ENCODE results near the gene BBX. TPM values are rescaled to one million over a fixed set of nuclear protein-coding genes. Genes with fewer than 3 reads are reported as not detected.

Gene BBX
- total and polyA plus RNA-seq, 2 of the 4 experiments (the other 2 are of a cell fraction) = 13.6 to 107 TPM

DNA sequence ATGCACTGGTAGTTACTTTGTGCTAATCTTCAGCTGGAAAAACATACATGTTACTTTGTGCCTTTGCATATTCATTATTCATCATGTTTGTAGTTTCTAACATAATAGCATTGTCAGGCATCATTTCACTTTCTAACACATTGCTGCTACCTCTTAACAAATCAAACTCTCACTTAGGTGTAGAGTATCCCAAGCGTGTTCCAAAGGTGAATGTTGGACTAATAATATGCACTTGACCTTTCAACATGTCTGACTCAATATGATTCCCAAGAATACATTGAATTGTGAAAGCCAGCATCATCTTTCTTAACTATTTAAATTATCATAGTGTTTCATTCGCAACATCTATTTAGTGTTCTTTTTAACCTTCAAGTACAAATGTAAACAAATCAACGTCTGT lies 211.6 kb downstream of the BBX start:
- no peaks in the 10 kb centered on the region for H3K9me3 ChIP-seq (ENCODE audit: control insufficient read depth, insufficient read depth, low read length)

More for the DNA sequence above, 211.6 kb downstream of the BBX start:
- Histone ChIP-seq H3K56ac (ENCODE audit: extremely low read depth, insufficient read depth, low read length) (no peak overlapping the region), H4K20me1 (ENCODE audit: insufficient read depth, low read length) (no peaks in the 10 kb centered on the region), H4K91ac (ENCODE audit: insufficient read depth, low read depth, low read length) (no peak overlapping the region), H2BK120ac (ENCODE audit: low read depth, low read length) (no peak overlapping the region), H2BK20ac (ENCODE audit: low read depth, low read length) (no peak overlapping the region), H2BK15ac (ENCODE audit: low read depth, low read length) (no peak overlapping the region), H3K4me3 (ENCODE audit: insufficient read depth, low read depth, low read length) (no peak overlapping the region), H4K5ac (ENCODE audit: low read depth, low read length) (no peak overlapping the region), H3K27ac (ENCODE audit: insufficient read depth, low read length) (no peak overlapping the region), H2AK5ac (ENCODE audit: low read depth, low read length) (no peak overlapping the region), H3K18ac (ENCODE audit: low read depth, low read length) (no peak overlapping the region), H3K36me3 (ENCODE audit: control insufficient read depth, insufficient read depth, low read length) (peaks cover 5% of the 10 kb centered on the region), H2BK5ac (ENCODE audit: low read depth, low read length, poor library complexity, severe bottlenecking) (no peak overlapping the region), H2AK9ac (replicated peaks; ENCODE audit: low read depth, low read length, poor library complexity) (no peak overlapping the region), H3K9me1 (ENCODE audit: insufficient read depth, low read length) (no peaks in the 10 kb centered on the region; the same call in 1 of the 2 replicates), H3K4ac (ENCODE audit: low read depth, low read length) (no peak overlapping the region), H3K9ac (ENCODE audit: low read depth, low read length) (no peak overlapping the region), H2AFZ (replicated peaks; ENCODE audit: low read length, poor library complexity) (no peak overlapping the region), H4K8ac (ENCODE audit: low read depth in 2 of 2, low read length in 2 of 2) (no peak overlapping the region), H3K79me1 (ENCODE audit: low read depth in 1 of 2, low read length in 2 of 2) (no peaks in the 10 kb centered on the region; a peak in 2 of 4 replicates), H3K14ac (replicated peaks; ENCODE audit: low read depth, low read length) (no peak overlapping the region), H3K4me1 (ENCODE audit: control insufficient read depth, insufficient read depth, low read length) (no peaks in the 10 kb centered on the region), H3K23ac (ENCODE audit: low read depth, low read length) (no peak overlapping the region), H3K27me3 (ENCODE audit: control insufficient read depth, insufficient read depth, low read length) (no peaks in the 10 kb centered on the region), H3K4me2 (ENCODE audit: low read depth, low read length) (no peak overlapping the region)
- no peak for ATAC-seq (ENCODE audit: low read depth)
- in situ Hi-C loops (cut with MboI; ENCODE audit: low sequenced_read_pairs) (loop anchor here (10.0 kb wide), 1 partner anchor 500 kb away; no protein-coding TSS in a partner anchor), dilution Hi-C loops (cut with HindIII; ENCODE audit: low sequenced_read_pairs, unreplicated experiment) (no loop called here), intact Hi-C loops (cut with micrococcal nuclease) (loop anchor here (10.0 kb wide), 1 partner anchor 300 kb away; no protein-coding TSS in a partner anchor)
- WGBS, 2 experiments (ENCODE audit: extremely low coverage in 2 of 2, insufficient read length in 1 of 2) = 33% methylated on average over 1 of the region's 3 CpGs; no CpG with 5 or more reads in 1 of the 2 experiments
- ChIA-PET POLR2A (ENCODE audit: unreplicated experiment) (no interaction called here), CTCF (interaction anchor here (0.6 kb wide), 1 partner anchor 48 kb away, joined by 3 read pairs; no protein-coding TSS in a partner anchor)
- no peak for DNase-seq
- BruUV-seq (replicated peaks) = no TSS peak
- TF ChIP-seq, protein P1, sequence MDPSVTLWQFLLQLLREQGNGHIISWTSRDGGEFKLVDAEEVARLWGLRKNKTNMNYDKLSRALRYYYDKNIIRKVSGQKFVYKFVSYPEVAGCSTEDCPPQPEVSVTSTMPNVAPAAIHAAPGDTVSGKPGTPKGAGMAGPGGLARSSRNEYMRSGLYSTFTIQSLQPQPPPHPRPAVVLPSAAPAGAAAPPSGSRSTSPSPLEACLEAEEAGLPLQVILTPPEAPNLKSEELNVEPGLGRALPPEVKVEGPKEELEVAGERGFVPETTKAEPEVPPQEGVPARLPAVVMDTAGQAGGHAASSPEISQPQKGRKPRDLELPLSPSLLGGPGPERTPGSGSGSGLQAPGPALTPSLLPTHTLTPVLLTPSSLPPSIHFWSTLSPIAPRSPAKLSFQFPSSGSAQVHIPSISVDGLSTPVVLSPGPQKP (IDR thresholded peaks at IDR 0.05; ENCODE audit: borderline replicate concordance, low read depth, low read length) = no peak
- no peak for TF ChIP-seq RFX5 (IDR thresholded peaks at IDR 0.05; ENCODE audit: low read depth, low read length)
- TF ChIP-seq POLR2A (IDR thresholded peaks at IDR 0.05; ENCODE audit: low read depth, low read length) = no peak
- TF ChIP-seq, protein P2, sequence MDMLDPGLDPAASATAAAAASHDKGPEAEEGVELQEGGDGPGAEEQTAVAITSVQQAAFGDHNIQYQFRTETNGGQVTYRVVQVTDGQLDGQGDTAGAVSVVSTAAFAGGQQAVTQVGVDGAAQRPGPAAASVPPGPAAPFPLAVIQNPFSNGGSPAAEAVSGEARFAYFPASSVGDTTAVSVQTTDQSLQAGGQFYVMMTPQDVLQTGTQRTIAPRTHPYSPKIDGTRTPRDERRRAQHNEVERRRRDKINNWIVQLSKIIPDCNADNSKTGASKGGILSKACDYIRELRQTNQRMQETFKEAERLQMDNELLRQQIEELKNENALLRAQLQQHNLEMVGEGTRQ (IDR thresholded peaks at IDR 0.05; ENCODE audit: low read depth, low read length) = no peak
- no peak for TF ChIP-seq BHLHE40 (IDR thresholded peaks at IDR 0.05; ENCODE audit: low read depth, low read length)
- no peak for TF ChIP-seq CHD1 (IDR thresholded peaks at IDR 0.05; ENCODE audit: low read depth, low read length)
- no peak for TF ChIP-seq RCOR1 (IDR thresholded peaks at IDR 0.05; ENCODE audit: insufficient replicate concordance, low read length)
- no peak for TF ChIP-seq MAFK (IDR thresholded peaks at IDR 0.05; ENCODE audit: low read depth, low read length)
- no peak for TF ChIP-seq NFE2L2 (IDR thresholded peaks at IDR 0.05; ENCODE audit: low read depth, low read length)

Data from IMR-90 (cell line).